Retinal pigment epithelial cell (primary cell): ENCODE results near the gene HNRNPF.
A peak's percentile ranks its signal among the peaks of the same experiment; 100 is the strongest.

Experiments used
- DNase-seq: peaks from one replicate; pipeline ENCODE4 v3.0.0-alpha.2; 2010; ENCODE audit warnings: low read depth
- H3K4me3 ChIP-seq: 2 replicates; pipeline ENCODE4 v1.5.1; 2011; ENCODE audit warnings: mild to moderate bottlenecking, low read length, control low read depth, moderate library complexity
- TF ChIP-seq, protein P1 (sequence below): conservative IDR thresholded peaks from 2 replicates; pipeline ENCODE4 v1.5.1; 2011; ENCODE audit warnings: low read depth, low read length, control low read depth, inconsistent platforms

HNRNPF gene

DNA sequence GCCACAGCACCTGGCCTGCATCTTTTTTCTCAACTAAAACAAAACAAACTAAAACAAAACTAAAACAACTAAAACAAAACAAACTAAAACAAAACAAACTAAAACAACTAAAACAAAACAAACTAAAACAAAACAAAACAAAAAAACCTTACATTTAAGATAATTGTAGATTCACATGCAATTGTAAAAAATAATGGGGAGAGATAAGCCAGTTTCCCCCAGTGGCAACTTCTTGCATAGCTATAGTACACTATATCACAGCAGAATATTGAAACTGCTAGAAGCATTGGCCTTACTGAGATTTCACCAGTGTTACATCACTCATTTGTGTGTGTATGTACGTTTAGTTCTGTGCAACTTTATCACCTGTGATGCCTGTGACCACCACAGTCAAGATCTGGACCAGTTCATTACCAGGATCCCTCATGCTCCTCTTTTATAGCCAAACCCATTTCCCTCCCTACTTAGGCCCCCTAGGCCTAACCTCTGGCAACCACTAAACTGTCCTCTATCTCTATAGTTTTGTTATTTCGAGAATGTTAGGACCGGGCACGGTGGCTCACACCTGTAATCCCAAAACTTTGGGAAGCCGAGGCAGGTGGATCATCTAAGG, 28.3 kb downstream of the HNRNPF start:
- TF ChIP-seq, protein P1, sequence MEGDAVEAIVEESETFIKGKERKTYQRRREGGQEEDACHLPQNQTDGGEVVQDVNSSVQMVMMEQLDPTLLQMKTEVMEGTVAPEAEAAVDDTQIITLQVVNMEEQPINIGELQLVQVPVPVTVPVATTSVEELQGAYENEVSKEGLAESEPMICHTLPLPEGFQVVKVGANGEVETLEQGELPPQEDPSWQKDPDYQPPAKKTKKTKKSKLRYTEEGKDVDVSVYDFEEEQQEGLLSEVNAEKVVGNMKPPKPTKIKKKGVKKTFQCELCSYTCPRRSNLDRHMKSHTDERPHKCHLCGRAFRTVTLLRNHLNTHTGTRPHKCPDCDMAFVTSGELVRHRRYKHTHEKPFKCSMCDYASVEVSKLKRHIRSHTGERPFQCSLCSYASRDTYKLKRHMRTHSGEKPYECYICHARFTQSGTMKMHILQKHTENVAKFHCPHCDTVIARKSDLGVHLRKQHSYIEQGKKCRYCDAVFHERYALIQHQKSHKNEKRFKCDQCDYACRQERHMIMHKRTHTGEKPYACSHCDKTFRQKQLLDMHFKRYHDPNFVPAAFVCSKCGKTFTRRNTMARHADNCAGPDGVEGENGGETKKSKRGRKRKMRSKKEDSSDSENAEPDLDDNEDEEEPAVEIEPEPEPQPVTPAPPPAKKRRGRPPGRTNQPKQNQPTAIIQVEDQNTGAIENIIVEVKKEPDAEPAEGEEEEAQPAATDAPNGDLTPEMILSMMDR, result peak; percentile 13
- no peak for DNase-seq

DNA sequence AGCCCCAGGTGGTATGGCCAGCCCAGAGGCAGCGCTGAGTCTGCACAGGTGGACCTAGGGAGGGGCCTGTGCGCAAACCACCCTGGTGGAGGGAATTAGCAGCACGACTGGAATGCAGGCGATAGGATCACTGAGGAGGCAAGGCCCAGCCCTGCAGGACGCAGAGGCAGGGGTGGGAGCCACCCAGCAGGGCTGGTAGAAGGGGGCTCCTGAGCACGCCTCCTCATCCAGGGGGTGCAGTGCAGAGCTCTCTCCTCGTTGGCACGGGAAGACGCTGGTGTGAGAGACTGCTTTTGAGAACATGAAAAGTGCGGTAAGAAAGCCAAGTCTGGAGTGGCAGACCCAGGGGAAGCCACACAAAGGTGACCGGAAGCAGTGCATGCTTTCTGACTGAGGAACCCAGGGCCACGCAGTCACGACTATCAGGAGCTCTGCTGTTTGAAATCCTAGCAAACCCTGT, 31.5 kb downstream of the HNRNPF start:
- DNase-seq, result no peak
- no peak overlapping the region for H3K4me3 ChIP-seq
- TF ChIP-seq, protein P1, result peak; percentile 46

More for the DNA sequence above, 28.3 kb downstream of the HNRNPF start:
- H3K4me3 ChIP-seq, result no peak overlapping the region

DNA sequence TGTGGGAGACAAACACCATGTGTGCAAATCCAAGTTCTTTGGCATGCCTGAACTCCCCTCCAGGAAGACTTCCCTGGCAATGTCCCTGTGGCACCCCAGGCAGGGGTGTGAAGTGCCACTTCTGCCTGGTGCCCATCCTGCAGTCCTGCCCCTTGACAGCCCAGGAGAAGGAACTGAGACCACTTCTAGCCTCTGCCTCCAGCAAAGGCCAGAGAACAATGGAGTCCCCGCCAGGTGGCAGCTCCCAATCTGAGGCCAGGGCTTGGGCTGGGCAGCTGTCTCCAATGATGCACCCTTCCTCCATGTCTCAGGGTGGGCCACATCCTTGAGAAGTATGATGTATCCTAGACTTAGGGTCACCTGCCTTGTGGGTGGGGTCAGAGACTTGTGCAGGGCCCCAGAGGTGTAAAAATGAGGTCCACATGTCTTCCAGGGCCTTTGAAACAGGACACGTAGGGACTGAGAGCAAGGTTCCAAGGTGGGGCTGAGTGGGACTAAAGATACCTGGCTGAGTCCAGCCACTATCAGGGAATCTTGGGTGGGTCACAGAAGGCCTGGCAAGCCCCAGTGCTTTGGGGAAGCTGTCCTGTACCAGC, 32.1 kb downstream of the HNRNPF start:
- no peak overlapping the region for H3K4me3 ChIP-seq
- TF ChIP-seq, protein P1, result no peak
- no peak for DNase-seq

DNA sequence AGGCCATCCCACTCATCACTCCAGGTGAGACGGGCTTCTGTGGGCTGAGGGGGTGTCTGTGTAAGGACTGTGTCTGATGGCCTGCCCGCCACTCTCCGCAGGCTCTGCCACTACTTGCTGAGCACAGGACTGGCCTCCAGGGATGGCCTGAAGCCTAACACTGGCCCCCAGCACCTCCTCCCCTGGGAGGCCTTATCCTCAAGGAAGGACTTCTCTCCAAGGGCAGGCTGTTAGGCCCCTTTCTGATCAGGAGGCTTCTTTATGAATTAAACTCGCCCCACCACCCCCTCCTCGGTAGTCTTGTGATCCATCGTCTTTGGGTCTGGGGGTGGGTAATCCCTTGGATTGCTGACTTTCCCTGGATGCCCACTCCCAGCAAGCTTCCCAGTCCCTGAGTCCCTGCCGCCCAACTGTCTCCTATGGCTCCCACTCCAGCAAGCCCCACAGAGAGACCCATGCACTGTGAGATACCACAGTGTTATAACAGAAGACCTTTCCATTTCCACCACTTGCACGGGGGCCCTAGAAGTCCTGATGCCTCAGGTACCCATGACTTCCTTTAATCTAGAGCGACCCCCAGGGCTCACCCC, 32.8 kb downstream of the HNRNPF start:
- TF ChIP-seq, protein P1, result no peak
- no peak for DNase-seq
- H3K4me3 ChIP-seq, result no peak overlapping the region

- TF ChIP-seq, protein P1, result no peak
- no peak overlapping the region for H3K4me3 ChIP-seq
- no peak for DNase-seq
These were observed 33.5 kb downstream of the HNRNPF start for GRCh38 chr10:43375401-43376020.

DNA sequence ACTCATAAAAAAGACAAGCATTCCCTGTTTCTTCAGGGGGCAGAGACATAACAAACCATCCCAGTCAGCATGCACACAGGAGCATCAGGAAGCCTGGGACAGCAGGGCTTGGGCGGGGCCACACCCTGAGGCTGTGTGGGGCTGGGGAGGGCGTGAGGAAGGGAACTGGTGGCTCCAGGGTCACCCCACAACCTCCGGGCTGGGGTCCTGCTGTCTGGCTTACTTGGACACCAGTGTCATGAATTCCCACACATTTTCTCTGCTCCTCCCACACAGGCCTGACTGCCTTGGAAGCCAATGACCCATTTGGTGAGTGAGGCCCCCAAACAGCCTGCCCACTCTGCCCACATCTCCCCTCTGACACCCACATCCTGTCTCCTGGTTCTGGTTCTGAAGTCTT, 34.8 kb downstream of the HNRNPF start:
- H3K4me3 ChIP-seq, result no peak overlapping the region
- TF ChIP-seq, protein P1, result no peak
- DNase-seq, result no peak
